Mucosa of gallbladder (tissue), 1 donor: Measurements from ENCODE around the gene PLA2G4C. TPM values are rescaled to one million over a fixed set of nuclear protein-coding genes. Genes with fewer than 3 reads are reported as not detected.

ENCODE experiments used
- DNase-seq: peaks from one replicate; pipeline ENCODE4 v3.0.0-alpha.2; 2020; ENCODE audit warnings: low spot score
- total RNA-seq: library from RNA; stranded (reverse); gene quantifications from one replicate; pipeline ENCODE4 v1.2.1, GENCODE V29; 2021
- donor health status: DM: no; HTN: no; CAD: no.

The PLA2G4C gene
- 10.0 TPM for total RNA-seq

- DNase-seq = peak; percentile 86
These were observed at the start of gene PLA2G4C for GRCh38 chr19:48110350-48110966. TSS of gene PLA2G4C (minus strand) at chr19:48110817. CDS start at chr19:48106529, 4,288 bp downstream.

DNA sequence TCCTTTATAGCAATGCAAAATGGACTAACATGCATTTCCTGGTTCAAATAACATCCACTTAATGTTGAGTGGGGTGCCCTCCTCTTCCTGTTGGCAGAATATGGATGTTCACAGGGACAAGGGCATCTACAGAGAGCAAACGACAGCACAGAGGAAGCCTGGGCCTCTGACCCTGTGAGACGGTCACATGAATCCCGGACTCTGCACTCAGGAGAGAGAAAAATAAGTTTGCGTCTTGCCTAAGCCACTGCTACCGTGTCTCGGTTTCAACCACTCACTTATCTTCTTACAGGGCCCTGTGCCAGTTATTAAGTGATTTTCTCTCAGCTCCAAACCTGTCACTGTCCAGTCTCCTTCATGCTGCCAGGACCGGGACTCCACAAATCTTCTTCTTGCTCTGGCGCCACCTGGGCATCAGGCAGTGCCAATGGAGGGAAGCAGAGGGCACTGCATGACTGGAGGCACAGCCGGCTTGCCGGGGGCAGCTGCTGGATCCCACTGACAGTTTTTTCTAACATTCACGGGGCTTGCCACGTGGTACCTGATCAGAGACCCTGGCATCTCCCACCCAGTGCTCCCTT is 47.7 kb upstream of the PLA2G4C start:
- no peak for DNase-seq

DNA sequence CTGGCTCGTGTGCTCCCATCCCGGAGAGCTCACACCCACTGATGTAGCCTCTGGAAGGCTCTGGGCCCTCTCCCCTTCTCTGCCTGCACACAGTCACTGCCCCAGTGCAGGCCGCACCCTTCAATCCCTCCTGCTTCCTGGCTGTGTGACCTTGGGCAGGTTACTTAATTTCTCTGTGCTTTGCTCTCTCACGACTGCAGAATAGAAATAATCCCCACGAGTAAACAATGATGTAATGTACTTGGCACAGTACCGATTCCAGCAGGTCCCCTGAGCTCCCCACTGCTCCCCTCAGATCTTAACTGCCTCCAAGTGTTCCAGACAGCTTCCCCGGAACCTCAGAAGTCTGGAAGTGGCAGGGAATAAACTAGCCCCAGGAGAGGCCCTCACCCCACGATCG is 43.4 kb upstream of the PLA2G4C start:
- no peak for DNase-seq

DNA sequence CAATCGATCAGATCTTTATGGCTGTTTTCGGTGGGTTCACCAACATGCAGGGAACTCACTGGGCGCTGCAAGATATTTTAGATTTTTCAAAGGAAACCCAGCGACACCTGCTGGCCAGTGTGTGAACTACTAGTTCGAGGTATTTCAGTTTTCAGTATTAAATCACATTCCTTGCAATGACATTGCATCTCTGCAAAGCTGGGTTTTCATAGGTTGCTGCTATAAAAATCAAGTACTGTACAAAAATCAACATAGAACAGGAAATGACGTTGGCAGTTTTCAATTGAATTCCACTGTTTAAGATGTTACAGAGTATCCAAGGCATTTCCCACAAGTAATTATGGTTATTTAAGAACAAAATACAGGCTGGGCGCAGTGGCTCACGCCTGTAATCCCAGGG is 41.9 kb upstream of the PLA2G4C start:
- DNase-seq = peak; percentile 56

- DNase-seq = no peak
These were observed 38.8 kb upstream of the PLA2G4C start for GRCh38 chr19:48149430-48149829.

DNA sequence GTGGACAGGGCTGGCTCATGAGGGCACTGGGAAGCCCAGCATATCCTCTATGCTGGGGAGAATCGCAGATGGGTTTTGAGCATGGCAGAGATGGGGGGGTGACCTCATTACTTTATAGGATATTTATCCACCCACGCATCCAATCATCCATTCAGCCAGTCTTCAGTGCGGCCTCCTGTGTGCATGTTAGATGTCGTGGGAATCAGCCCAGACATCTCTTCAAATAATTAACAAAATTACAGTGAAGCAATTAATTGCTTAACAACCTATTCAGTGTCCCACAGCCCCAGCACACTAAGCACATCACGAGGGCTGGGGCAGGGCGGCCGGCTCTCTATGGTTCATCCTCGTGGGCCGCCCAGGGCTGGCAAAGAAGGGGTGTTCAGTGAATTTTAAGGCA is 38.0 kb upstream of the PLA2G4C start:
- DNase-seq = no peak

- no peak for DNase-seq
These were observed 37.1 kb upstream of the PLA2G4C start for GRCh38 chr19:48147597-48148175.

- no peak for DNase-seq
These were observed 28.4 kb upstream of the PLA2G4C start for GRCh38 chr19:48139053-48139452.

GRCh38 chr19:48137411-48137810 is 26.8 kb upstream of the PLA2G4C start:
- DNase-seq = no peak

DNA sequence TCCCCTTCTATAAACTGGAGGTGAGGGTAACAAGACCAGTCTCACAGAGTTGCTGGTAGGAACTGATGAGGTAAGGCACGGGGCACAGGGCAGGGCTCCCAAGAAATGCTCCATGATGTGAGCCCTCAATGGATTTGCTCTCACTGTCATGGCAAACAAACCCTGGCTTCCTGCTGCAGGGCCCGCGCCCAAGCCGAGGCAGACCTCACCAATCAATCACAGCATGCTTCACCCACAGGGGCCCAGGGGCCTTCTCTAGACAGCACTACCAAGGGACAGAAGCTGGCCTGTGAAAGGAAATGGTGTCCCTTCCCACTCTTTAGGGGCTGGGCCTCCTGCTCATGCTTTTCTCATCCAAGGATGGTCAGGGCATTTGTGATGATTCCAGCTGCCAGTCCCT is 25.9 kb upstream of the PLA2G4C start:
- no peak for DNase-seq

DNA sequence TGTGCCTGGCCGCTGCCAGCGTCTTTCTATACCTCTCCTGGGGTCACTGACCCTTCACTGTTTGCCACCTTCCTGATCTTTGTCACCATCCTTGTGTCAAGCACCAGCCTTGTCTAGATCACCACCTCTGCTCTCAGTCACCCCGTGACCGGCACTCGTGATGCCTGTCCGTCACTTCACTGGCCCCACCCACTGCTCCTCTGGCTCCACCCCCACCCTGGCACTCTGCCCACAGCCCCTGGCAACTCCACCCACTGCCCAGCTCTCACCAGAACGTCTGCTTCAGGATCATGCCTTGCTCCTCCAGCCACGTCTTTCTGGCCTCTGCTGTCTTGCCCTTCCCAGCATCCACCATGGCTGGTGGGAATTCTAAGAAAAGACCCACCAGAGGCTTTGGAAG is 24.8 kb upstream of the PLA2G4C start:
- DNase-seq = no peak

DNA sequence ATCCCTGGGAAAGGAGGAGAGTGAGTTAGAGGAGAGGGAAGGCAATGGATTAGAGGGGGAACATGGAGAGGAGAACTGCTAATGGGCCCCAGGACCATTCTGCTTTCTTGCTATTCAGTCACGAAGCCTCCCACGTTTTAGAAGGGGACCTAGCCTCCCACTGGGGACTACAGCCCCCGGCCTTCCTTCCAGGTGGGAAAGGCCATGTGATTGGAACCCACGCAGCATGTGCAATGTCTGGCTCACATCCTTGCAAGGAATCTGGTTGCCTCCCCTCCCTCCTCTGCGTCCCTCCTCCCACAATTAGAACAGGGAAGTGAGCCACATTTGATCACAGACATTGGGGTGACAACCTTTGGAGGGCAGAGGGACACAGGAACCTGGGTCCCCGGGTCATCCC is 22.5 kb upstream of the PLA2G4C start:
- DNase-seq = no peak

GRCh38 chr19:48127561-48127960 is 16.9 kb upstream of the PLA2G4C start:
- no peak for DNase-seq

- DNase-seq = peak; percentile 24
These were observed 13.5 kb upstream of the PLA2G4C start for GRCh38 chr19:48123907-48124651.

DNA sequence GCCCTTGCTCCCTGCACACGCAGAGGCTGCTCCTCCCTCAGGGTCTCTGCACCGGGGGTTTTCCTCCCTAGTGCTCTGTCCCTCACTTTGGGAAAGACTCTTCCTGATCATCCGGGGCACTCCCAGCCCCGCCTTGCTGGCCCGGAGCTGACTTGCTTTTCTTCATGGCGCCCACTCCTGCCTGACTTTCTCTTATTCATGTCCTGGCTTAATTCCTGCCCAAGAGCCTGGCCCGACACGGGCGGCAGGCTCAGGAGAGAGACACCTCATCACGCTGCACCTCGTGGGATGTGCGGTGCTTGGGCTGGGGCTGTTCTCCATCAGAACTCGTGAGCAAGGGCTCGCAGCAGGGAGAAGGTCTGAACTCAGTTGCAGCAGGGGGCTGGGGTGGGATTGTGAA is 11.8 kb upstream of the PLA2G4C start:
- DNase-seq = no peak

GRCh38 chr19:48121909-48122371 is 11.3 kb upstream of the PLA2G4C start:
- no peak for DNase-seq

DNA sequence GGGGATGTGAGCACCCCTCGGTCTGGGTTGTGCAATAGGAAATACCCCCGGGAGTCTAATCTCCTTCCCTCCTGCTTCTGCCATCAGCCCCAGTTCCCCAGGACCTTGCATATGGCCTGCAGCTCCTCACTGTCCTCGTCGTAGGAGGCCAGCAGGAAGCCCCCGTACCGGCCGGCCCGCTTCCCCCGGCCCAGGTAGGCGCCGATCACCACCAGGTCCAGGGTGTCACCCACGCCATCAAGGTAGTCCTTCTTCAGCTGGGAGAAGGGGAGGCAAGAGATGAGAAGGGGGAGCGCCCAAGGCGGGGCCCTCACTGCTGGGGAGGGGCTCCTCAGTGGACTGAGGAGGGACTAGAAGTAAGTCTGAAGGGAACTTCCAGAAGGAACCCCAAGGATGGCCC is 10.4 kb upstream of the PLA2G4C start:
- DNase-seq = no peak

- DNase-seq = no peak
These were observed 9.9 kb upstream of the PLA2G4C start for GRCh38 chr19:48120505-48120904.

DNA sequence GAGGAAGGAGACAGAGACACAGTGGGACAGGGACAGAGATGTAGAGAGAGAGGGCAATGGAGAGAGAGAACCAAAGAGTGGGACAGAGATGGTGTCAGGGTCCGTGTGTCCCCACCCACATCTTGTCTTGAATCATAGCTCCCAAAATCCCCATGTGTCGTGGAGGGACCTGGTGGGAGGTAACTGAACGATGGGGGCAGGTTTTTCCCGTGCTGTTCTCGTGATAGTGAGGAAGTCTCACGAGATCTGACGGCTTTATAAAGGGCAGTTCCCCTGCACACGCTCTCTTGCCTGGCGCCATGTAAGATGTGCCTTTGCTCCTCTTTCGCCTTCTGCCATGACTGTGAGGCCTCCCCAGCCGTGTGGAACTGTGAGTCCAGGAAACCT is 7.5 kb upstream of the PLA2G4C start:
- DNase-seq = no peak

- no peak for DNase-seq
These were observed 7.0 kb upstream of the PLA2G4C start for GRCh38 chr19:48117515-48118130.

- DNase-seq = no peak
These were observed 2.7 kb upstream of the PLA2G4C start for GRCh38 chr19:48113190-48113917.

DNA sequence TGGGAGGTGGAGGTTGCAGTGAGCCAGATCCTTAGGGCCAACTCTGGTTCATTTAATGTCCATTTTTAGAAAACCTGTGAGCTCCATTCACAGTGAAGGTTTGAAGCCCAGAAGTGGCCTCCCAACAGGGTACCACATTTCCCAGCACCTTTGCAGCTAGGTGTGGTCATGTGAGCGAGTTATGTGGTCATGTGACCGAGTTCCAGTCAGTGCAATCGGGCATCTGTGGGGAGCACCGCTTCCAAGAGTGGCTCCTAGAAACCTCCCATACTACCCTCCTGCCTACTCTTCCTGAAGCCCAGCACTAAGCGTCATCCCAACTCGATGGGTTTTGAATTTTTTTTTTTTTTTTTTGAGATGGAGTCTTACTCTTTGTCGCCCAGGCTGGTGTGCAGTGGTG is 663 bp upstream of the PLA2G4C start:
- no peak for DNase-seq
